Measurements from ENCODE around the gene TANGO2. TPM values are rescaled to one million over a fixed set of nuclear protein-coding genes. Genes with fewer than 3 reads are reported as not detected.
"Not testable (repeated sequence)": the region's sequence is repeated elsewhere in the genome, so short reads cannot be mapped to it uniquely, and the experiment has no call there.

The TANGO2 gene
- total RNA-seq, 1 experiment from 2014 or later = 29.6 TPM

GRCh38 chr22:20063271-20064139 lies 42.6 kb downstream of the TANGO2 start:
- DNase-seq (ENCODE audit: low spot score) = no peak

- DNase-seq (ENCODE audit: low spot score) = no peak
Measured at GRCh38 chr22:20064140-20064480, 43.2 kb downstream of the TANGO2 start.

DNA sequence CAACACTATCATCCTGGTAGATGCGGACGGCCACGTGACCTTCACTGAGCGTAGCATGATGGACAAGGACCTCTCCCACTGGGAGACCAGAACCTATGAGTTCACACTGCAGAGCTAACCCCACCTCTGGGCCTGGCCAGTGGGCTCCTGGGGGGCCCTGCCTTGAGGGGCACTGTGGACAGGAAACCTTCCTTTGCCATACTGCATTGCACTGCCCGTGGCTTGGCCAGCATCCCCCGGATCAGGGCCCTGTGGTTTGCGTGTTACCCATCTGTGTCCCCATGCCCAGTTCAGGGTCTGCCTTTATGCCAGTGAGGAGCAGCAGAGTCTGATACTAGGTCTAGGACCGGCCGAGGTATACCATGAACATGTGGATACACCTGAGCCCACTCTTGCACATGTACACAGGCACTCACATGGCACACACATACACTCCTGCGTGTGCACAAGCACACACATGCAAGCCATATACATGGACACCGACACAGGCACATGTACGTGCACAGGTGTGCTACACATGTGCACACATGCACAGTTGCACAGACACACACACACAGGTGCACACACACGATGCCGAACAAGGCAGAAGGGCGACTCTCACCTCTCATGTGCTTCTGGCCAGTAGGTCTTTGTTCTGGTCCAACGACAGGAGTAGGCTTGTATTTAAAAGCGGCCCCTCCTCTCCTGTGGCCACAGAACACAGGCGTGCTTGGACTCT lies 43.8 kb downstream of the TANGO2 start:
- DNase-seq (ENCODE audit: low spot score) = no peak

- no peak for DNase-seq (ENCODE audit: low spot score)
Measured at GRCh38 chr22:20065896-20066616, 45.1 kb downstream of the TANGO2 start.

GRCh38 chr22:20066617-20067383 lies 45.9 kb downstream of the TANGO2 start:
- DNase-seq (ENCODE audit: low spot score) = no peak

DNA sequence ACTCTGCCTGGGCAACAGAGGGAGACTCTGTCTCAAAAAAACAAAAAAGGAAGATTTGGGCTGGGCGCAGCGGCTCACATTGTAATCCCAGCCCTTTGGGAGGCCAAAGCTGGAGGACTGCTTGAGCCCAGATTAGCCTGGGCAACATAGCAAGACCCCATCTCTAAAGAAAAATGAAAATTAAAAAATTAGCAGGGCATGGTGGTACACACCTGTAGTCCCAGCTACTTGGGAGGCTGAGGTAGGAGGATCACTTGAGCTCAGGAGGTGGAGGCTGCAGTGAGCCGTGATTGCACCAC lies 46.4 kb downstream of the TANGO2 start:
- DNase-seq (ENCODE audit: low spot score) = not testable (repeated sequence)

GRCh38 chr22:20068640-20069039 lies 47.7 kb downstream of the TANGO2 start:
- no peak for DNase-seq (ENCODE audit: low spot score)

- no peak for DNase-seq (ENCODE audit: low spot score)
Measured at GRCh38 chr22:20069331-20070042, 48.6 kb downstream of the TANGO2 start.

GRCh38 chr22:20071524-20071972 lies 50.6 kb downstream of the TANGO2 start:
- DNase-seq (ENCODE audit: low spot score) = no peak

DNA sequence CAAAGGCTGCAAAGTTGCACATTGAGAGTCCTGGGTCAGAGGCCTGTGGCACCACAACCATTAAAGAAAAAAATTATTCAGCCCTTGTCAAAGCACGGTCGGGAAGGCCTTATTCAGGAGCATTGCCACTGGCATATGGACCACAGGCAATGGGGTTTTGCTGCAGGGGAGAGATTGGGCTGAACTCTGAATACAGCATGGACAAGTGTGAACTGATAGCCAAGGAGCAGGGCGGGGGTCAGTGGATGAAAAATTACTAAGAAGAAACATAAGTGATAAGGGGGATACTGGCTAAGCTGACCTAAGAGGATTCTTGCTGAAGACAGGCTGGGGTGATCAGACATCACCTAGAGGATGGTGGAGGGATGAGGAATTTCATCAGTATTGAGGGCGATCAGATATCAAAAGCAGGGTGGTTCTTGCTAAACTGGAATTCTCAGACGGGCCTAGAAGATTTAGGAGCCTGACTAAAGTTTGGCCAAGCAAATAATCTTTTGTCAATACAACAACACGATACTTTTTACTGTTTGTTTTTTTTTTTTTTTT lies 55.8 kb downstream of the TANGO2 start:
- no peak for DNase-seq (ENCODE audit: low spot score)

DNA sequence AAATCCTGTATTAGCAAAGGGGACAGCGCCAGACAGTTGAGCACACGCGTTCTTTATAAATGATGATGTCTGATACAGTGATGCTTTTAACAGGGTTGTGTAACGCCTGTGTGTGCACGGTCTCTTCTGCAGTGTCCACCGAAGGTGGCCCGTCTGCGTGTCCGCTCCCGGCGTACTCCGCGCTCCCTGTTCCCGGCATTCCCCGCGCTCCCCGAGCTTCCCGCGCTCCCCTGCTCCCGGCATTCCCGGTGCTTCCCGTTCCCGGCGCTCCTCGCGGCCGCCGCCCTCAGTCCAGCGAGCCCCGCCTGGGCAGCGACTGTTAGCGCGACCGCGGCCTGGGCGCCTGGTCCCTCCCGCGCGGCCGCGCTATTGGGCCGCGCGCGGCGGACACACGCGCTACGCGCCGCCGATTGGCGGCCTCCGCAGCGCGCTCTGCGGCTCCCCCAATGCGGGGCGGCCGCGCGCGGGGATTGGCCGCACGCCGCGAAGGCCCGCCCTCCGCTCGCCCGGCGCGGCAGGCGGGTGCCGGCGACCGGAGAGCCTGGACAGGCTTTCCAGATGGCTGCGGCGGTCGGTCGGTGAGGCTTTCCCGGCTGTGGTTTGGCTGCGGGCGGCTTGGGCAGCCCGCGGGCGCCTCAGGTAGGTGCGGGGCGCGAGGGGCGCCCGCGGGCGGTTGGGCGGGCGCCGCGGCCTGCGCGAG lies 59.0 kb downstream of the TANGO2 start, which contains the start of gene DGCR8:
Gene DGCR8 (plus strand): TSS at position 497 of the 700 bp plus-strand sequence. CDS start 5,723 bp downstream, outside the sequence.
- peak; percentile 70 for DNase-seq (ENCODE audit: low spot score)

DNA sequence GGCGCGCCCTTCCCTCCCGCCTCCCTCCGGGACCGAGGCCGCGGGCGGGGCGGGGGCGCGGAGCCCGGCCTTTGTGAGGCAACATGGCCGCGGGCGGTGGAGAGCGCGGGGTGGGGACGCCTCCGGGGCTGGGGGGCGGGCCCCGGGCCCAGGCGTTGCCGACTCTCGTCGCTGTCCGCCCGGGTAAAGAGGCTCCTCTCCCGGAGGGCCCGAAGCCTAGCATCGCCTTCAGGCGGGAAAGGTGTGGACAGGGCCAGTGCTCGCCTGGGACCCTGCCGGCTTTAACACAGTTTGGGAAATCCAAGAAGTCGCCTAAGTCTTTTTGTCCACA lies 59.5 kb downstream of the TANGO2 start:
- no peak for DNase-seq (ENCODE audit: low spot score)

DNA sequence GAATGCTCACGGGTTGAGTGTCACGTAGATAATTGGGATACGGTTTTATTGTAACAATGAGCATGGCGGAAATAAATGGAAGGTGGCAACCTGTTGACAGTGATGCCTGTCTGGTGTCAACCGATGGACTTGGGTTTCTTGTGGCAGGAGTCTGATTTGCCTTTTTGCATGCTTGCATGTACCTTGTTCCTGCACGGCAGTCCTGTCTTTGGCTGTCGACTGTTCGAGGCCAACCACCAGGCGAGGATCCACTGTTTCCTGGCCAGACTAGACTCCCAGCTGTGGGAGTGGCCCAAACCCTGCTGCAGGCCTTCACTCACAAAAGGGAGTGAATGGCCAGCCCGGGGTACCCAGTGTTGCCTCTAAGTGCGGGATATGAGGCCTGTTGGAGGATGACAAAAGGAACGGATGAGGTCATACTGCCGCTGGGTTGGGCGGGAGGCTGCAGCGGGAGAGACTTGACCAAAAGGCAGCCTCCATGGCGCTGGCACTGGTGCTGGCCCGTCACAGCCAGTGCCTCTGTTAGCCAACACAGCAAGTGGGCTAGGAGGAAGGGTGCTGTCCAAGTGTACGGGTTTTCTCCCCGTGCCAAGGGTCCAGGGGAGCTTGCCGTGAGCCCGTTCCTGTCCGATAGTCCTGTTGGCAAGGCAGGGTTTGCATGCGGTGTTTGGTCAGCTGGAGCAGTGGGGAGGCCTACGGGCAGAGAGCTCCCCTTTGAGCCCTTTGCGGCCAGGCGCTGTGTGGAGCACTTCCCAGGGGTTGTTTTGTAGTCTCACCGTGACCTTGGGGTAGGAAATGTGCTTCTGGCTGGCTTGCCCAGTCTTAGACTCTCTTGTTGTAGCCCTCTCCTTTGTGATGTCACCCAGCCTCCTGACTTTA lies 60.1 kb downstream of the TANGO2 start:
- peak; percentile 30 for DNase-seq (ENCODE audit: low spot score)

- DNase-seq (ENCODE audit: low spot score) = no peak
Measured at GRCh38 chr22:20083157-20083890, 62.4 kb downstream of the TANGO2 start.

GRCh38 chr22:20083891-20084546 lies 63.1 kb downstream of the TANGO2 start:
- DNase-seq (ENCODE audit: low spot score) = no peak

DNA sequence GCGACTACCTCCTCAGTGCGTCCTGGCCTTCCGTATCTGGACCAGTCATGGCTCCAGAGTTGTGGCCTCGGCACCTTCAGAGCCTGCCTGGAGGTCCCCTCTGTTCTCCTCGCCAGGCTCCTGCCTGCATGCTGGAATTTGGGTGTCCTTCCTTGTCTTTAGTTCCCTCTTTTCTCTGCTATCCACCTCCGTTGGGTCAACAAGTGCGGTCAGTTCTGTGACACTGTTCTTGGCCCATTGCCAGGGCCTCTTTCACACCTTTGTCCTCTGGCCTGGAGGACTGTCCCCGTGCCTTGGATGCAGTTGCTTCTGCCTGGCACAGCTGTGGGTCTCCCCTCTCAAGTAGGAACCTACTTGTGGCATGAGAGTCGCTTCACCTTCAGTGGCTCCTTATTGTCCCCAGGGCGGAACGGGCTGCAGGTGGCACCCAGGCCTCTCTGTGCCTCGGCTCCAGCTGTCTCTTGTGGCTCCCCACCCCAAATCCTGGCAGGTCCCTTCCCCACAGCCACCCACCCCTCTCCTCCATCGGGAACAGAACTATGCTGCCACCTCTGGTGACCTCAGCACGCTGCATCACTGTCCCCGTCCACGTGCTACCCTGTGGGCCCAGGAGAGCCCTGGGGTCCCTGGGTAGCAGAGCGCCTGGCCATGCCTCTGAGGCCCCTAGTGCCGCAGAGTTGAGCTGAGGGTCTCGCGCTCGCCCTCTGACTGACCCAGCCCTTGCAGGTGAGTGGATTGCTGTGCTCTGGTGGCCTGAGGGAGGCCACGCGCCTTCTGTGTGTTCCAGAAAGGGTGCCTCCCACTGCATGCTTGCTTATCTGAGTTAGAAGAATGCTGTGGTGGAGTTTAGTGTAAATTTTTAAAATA lies 63.9 kb downstream of the TANGO2 start:
- no peak for DNase-seq (ENCODE audit: low spot score)

DNA sequence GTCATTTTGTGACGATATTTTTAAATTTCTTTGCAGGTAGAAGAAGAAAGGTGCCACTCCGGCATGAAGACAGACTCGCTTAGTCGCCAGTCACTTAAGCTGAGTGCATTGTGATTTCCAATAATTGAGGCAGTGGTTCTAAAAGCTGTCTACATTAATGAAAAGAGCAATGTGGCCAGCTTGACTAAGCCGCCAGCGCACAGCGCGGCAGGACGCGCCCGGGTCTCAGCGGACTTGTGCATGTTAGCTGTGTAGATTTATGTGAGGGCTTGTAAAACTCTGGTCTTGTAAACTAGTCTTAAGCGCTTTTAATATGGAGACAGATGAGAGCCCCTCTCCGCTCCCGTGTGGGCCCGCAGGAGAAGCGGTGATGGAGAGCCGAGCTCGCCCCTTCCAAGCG lies 64.7 kb downstream of the TANGO2 start:
- DNase-seq (ENCODE audit: low spot score) = no peak
